ENCODE results near the gene TAF13. TPM values are rescaled to one million over a fixed set of nuclear protein-coding genes. Genes with fewer than 3 reads are reported as not detected.

Gene TAF13
- total and polyA plus RNA-seq, 9 of the 15 experiments (the other 6 are each of a cell fraction or from before 2014, with no cell fraction given): 14.9 to 77.2 (median 38.7) TPM

- TF ChIP-seq CBX1 (IDR thresholded peaks at IDR 0.05; ENCODE audit: low read depth) (no peak; the same call in 1 of the 2 replicates), HNRNPUL1 (IDR thresholded peaks at IDR 0.05; ENCODE audit: low read length) (no peak), ZNF3 (CRISPR knock-in tag; IDR thresholded peaks at IDR 0.05) (no peak), POLR2AphosphoS5 (IDR thresholded peaks at IDR 0.05; ENCODE audit: control insufficient read depth, insufficient read depth, low read depth, low read length) (peak; percentile 96), SAFB (IDR thresholded peaks at IDR 0.05; ENCODE audit: borderline replicate concordance, low read depth, low read length) (no peak), NR2C2 (CRISPR knock-in tag; IDR thresholded peaks at IDR 0.05) (no peak), NR2C2 (tag; IDR thresholded peaks at IDR 0.05) (peak; percentile 75), EP400 (IDR thresholded peaks at IDR 0.05) (peak; percentile 92), ZNF511 (CRISPR knock-in tag; IDR thresholded peaks at IDR 0.05) (peak; percentile 89; the same call in 1 of the 2 replicates), ZNF24 (IDR thresholded peaks at IDR 0.05) (no peak), NFXL1 (CRISPR knock-in tag; IDR thresholded peaks at IDR 0.05) (no peak), E2F3 (CRISPR knock-in tag; IDR thresholded peaks at IDR 0.05) (no peak), DDX20 (tag; IDR thresholded peaks at IDR 0.05; ENCODE audit: low read depth) (no peak), BACH1 (tag; IDR thresholded peaks at IDR 0.05) (no peak; the same call in 1 of the 2 replicates), HDAC3 (IDR thresholded peaks at IDR 0.05; ENCODE audit: borderline replicate concordance, partially characterized antibody) (peak; percentile 6)
- TF ChIP-seq, protein P1, sequence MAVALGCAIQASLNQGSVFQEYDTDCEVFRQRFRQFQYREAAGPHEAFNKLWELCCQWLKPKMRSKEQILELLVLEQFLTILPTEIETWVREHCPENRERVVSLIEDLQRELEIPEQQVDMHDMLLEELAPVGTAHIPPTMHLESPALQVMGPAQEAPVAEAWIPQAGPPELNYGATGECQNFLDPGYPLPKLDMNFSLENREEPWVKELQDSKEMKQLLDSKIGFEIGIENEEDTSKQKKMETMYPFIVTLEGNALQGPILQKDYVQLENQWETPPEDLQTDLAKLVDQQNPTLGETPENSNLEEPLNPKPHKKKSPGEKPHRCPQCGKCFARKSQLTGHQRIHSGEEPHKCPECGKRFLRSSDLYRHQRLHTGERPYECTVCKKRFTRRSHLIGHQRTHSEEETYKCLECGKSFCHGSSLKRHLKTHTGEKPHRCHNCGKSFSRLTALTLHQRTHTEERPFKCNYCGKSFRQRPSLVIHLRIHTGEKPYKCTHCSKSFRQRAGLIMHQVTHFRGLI (CRISPR knock-in tag; IDR thresholded peaks at IDR 0.05): no peak
- TF ChIP-seq, protein P2, sequence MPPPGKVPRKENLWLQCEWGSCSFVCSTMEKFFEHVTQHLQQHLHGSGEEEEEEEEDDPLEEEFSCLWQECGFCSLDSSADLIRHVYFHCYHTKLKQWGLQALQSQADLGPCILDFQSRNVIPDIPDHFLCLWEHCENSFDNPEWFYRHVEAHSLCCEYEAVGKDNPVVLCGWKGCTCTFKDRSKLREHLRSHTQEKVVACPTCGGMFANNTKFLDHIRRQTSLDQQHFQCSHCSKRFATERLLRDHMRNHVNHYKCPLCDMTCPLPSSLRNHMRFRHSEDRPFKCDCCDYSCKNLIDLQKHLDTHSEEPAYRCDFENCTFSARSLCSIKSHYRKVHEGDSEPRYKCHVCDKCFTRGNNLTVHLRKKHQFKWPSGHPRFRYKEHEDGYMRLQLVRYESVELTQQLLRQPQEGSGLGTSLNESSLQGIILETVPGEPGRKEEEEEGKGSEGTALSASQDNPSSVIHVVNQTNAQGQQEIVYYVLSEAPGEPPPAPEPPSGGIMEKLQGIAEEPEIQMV (tag; conservative IDR thresholded peaks at IDR 0.05; ENCODE audit: low read depth): no peak
Measured at GRCh38 chr1:109075531-109076490, at the start of gene TAF13 (continued).
